CD4-positive, CD25-positive, alpha-beta regulatory T cell (primary cell): ENCODE measurements around the gene ZFYVE19. TPM values are rescaled to one million over a fixed set of nuclear protein-coding genes. Genes with fewer than 3 reads are reported as not detected.

Experiments
- polyA plus RNA-seq, 4 donors: library from polyadenylated mRNA; unstranded; fragments of 300-500 nt; fragmentation: Illumina TruSeq; gene quantifications; one replicate each; pipeline ENCODE4 v1.2.3, GENCODE V29; 2021
- total RNA-seq: library from RNA; stranded (reverse); gene quantifications from one replicate; pipeline ENCODE4 v1.2.3, GENCODE V29; 2022

ZFYVE19 gene
- total and polyA plus RNA-seq, 5 donors from 2014 or later = 14.5 to 24.4 (median 15.7) TPM

Other genes starting within 250 kb of the ZFYVE19 start
- 30.6 TPM for gene CCDC32, start 242.0 kb upstream of the ZFYVE19 start, total RNA-seq
- 10 to 100 TPM; 49.7 to 57.2 (median 53.9) TPM for gene CCDC32, start 242.0 kb upstream of the ZFYVE19 start, polyA plus RNA-seq
- gene RPUSD2, start 237.8 kb upstream of the ZFYVE19 start, total RNA-seq = 13.5 TPM
- gene RPUSD2, start 237.8 kb upstream of the ZFYVE19 start, polyA plus RNA-seq = 10 to 100 TPM; 21.2 to 27.7 (median 25.6) TPM
- 9.7 TPM for gene KNL1, start 212.8 kb upstream of the ZFYVE19 start, total RNA-seq
- 1 to 10 TPM in 2 of 4 donors, under 1 TPM in 2; 0.46 to 1.6 (median 1.2) TPM for gene KNL1, start 212.8 kb upstream of the ZFYVE19 start, polyA plus RNA-seq
- gene RAD51, start 111.9 kb upstream of the ZFYVE19 start, total RNA-seq = 5.5 TPM
- gene RAD51, start 111.9 kb upstream of the ZFYVE19 start, polyA plus RNA-seq = 1 to 10 TPM; 1.5 to 6.5 (median 3.6) TPM
- 27.7 TPM for gene RMDN3, start 51.8 kb upstream of the ZFYVE19 start, total RNA-seq
- 10 to 100 TPM; 17.6 to 22.6 (median 21.6) TPM for gene RMDN3, start 51.8 kb upstream of the ZFYVE19 start, polyA plus RNA-seq
- gene GCHFR, start 43.0 kb upstream of the ZFYVE19 start, total RNA-seq = 23.4 TPM
- 100 to 1,000 TPM; 111 to 163 (median 127) TPM for gene GCHFR, start 43.0 kb upstream of the ZFYVE19 start, polyA plus RNA-seq
- 1.9 TPM for gene C15orf62, start 37.1 kb upstream of the ZFYVE19 start, total RNA-seq
- under 1 TPM in 3 of 4 donors, not detected in 1; 0.17 to 0.30 (median 0.30) TPM for gene C15orf62, start 37.1 kb upstream of the ZFYVE19 start, polyA plus RNA-seq
- 32.6 TPM for gene DNAJC17, start 384 bp downstream of the ZFYVE19 start, total RNA-seq
- gene DNAJC17, start 384 bp downstream of the ZFYVE19 start, polyA plus RNA-seq = 10 to 100 TPM; 23.7 to 32.7 (median 29.4) TPM
- not detected for gene PPP1R14D, start 21.6 kb downstream of the ZFYVE19 start, total RNA-seq
- not detected for gene PPP1R14D, start 21.6 kb downstream of the ZFYVE19 start, polyA plus RNA-seq
- 2.1 TPM for gene SPINT1, start 37.0 kb downstream of the ZFYVE19 start, total RNA-seq
- 1 to 10 TPM in 3 of 4 donors, under 1 TPM in 1; 0.63 to 1.9 (median 1.8) TPM for gene SPINT1, start 37.0 kb downstream of the ZFYVE19 start, polyA plus RNA-seq
- gene RHOV, start 67.1 kb downstream of the ZFYVE19 start, total RNA-seq = not detected
- gene RHOV, start 67.1 kb downstream of the ZFYVE19 start, polyA plus RNA-seq = under 1 TPM in 1 of 4 donors, not detected in 3; 0.09 TPM
- 26.4 TPM for gene VPS18, start 87.4 kb downstream of the ZFYVE19 start, total RNA-seq
- 10 to 100 TPM; 19.5 to 26.5 (median 22.4) TPM for gene VPS18, start 87.4 kb downstream of the ZFYVE19 start, polyA plus RNA-seq
- gene DLL4, start 122.3 kb downstream of the ZFYVE19 start, total RNA-seq = not detected
- not detected for gene DLL4, start 122.3 kb downstream of the ZFYVE19 start, polyA plus RNA-seq
- gene CHAC1, start 146.4 kb downstream of the ZFYVE19 start, total RNA-seq = 0.64 TPM
- gene CHAC1, start 146.4 kb downstream of the ZFYVE19 start, polyA plus RNA-seq = under 1 TPM in 2 of 4 donors, not detected in 2; 0.26 to 0.45 TPM